ENCODE measurements around the gene POU6F2.
"Not testable (repeated sequence)": the region's sequence is repeated elsewhere in the genome, so short reads cannot be mapped to it uniquely, and the experiment has no call there.

Gene POU6F2

DNA sequence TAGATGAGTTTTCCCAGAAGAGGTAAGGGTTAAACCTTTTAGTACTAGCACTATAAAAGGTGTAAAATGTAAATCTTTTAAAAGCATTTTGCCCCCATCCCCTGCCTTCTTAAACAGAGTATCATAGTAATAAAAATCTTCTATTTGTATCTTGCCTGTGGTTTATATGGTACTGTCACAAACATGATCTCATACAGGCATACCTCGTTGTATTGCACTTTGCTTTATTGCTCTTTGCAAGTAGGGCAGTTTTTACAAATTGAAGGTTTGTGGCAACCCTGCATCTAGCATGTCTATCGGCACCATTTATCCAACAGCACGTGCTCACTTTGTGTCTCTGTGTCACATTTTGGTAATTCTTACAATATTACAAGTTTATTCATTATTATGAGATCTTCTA is 389.7 kb downstream of the POU6F2 start:
- no peak for DNase-seq

- no peak for DNase-seq
Measured at GRCh38 chr7:39367943-39368342, 390.2 kb downstream of the POU6F2 start.

DNA sequence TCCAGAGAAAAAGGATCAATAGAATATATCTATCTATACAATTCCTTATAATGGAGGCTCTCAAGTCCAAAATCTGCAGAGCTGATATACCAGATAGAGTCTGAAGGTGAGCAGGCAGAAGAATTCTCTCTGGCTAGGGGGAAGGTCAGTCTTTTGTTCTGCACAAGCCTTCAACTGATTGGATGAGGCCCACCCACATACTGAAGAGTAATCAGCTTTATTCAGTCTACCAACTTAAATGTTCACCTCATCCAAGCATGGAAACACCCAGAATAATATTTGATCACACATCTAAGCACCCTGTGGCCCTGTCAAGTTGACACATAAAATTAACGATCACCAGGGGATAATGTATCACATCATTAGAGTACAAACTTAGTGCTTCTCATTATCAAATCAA is 394.7 kb downstream of the POU6F2 start:
- no peak for DNase-seq

DNA sequence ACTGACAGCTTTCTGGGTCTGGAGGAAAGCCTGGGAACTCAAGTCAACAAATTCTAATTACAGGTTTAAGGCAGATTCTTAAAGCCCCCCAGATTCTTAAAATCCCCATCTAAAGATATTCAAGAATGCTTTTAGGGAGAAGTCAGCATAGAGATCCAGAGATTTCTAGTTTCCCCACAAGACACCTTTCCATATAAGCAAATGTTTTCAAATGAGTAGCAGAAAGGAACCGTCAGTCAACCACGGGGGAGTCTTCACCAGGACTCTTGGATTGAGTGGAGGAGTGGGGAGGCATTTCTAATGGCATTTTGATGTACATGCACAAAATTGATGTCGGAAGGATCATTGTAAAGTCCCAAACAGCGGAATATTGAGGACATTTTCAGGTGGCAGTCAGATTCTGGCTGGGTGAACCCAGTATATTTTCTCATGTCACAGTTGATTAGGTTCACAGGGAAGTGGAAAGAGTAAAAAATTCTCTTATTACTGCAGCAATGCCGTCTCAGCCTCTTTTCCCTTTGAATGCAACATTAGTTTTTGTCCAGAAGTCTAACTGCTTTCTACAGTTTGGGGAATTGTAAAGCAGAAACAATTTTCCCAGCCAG is 396.8 kb downstream of the POU6F2 start:
- DNase-seq, result no peak

- DNase-seq, result no peak
Measured at GRCh38 chr7:39375047-39375873, 397.6 kb downstream of the POU6F2 start.

DNA sequence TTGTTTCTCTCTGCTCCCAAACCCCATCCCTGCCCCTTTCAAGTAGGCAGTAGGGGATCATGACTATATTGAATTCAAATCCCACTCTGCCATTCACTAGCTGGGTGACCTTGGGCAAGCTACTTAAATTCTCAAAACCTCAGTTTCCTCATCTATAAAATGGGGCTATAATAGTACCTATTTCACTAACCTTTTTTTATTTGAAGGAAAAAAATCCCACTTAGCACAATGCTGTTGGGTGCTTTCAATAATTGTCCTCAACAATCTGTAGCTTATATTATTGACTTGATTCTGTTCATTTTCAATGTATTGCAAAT is 398.1 kb downstream of the POU6F2 start:
- no peak for DNase-seq

DNA sequence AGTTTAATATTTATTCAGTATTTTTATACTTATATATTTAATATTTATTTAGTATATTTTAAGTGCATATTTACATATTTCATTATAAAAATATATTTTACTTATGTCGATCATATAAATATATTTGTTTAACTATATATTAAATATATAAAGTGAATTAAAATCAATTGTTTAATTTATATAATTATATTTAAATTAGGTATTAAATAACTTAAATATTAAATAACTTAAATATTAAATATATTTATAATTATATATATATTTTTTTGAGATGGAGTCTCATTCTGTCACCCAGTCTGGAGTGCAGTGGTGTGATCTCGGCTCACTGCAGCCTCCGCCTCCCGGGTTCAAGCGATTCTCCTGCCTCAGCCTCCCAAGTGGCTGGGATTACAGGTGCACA is 399.2 kb downstream of the POU6F2 start:
- not testable (repeated sequence) for DNase-seq

- DNase-seq, result no peak
Measured at GRCh38 chr7:39379416-39379815, 401.7 kb downstream of the POU6F2 start.

DNA sequence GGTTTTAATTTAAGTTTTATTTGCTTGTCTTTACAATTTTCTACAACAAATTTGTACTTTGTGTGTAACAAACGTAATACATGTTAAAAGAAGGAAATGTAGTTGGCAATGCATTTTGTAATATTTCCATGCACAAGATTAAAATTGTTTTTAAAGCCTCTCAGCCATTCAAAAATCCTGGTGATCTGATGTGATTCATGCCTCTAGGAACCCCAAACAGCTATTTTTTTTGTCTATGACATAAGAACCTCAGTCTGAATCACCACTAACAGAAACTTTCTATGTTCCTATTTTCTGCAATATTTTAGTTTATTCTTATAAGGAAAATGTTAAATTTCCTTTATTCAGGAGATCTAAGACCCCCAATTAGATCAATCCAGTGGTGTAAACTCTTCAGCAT is 405.4 kb downstream of the POU6F2 start:
- no peak for DNase-seq

- DNase-seq, result no peak
Measured at GRCh38 chr7:39384386-39384785, 406.7 kb downstream of the POU6F2 start.

DNA sequence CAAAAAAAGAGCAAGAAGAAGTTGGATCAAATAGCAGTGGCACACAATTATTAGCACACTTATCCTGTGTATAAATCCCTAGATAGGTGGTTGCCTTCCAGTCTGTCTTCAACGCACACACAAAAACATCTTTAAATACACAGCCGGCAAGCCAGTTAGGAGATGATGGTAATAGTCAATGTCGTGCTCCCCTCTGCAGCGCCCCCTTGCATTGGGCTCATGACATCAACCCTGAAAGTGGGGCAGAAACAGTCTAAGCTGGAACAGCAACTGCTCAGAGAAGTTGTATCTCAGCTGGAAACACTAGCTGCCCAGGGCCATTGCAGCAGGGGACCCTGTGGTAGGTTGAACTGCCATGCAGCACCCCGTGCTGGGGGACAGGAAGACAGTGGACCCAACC is 409.0 kb downstream of the POU6F2 start:
- DNase-seq, result no peak

DNA sequence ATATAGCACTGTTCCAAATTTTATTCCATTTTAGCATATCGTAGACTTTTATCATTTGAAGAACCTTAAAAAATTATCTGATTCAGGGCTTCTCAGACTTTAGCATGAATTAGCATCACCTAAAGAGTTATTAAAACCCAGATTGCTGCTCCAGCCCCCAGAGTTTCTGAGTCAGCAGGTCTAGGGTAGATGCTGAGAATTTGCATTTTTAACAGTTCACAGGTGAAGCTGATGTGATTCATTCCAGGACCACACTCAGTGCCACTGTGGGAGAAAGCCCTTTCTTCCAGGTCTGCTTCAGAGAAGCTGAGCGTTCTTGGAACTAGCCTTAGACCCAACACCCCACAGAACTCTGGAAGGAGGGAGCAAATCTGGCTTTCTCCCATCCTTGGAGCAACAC is 414.4 kb downstream of the POU6F2 start:
- DNase-seq, result no peak

DNA sequence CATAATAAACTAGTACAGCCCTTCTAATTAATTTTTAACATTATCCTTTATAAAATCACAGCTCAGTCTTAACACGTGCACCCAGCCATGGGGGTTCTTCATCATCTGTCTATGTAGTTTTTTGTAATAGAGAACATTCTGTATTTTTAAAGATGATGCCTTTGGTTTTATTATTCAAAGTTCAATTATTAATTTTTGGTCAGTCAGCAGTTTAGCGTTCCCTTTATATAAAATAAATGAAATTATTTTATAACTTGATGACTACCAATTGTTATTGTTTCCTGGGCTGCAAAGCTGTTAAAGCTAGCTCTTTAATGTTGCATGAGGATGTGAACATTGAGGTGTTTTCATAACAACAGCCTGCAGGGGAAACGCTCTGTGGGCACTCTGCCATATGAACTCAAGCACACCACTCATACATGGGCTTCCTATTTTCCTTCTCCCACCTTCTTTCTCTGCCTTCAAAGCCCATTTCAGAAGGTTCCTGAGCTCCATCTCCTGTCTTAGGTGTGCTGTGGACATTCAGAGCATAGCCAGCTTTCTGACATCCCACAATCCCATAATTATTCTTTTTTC is 416.5 kb downstream of the POU6F2 start:
- no peak for DNase-seq

DNA sequence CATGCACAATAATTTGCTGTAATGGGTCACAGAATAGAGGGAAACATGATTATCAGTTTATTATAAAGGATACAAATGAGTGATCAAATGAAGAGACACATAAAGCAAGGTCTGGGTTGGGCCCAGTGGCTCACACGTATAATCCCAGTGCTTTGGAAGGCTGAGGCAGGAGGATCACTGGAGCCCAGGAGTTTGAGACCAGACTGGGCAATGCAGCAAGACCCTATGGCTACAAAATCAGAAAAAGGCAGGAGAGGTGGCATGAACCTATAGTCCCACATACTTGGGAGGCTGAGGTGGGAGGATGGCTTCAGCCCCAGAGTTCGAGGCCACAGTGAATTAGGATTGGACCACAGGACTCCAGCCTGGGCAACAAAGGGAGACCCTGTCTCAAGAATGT is 421.7 kb downstream of the POU6F2 start:
- no peak for DNase-seq

- no peak for DNase-seq
Measured at GRCh38 chr7:39399986-39400385, 422.3 kb downstream of the POU6F2 start.

GRCh38 chr7:39400836-39401235 is 423.1 kb downstream of the POU6F2 start:
- DNase-seq, result no peak

GRCh38 chr7:39402034-39402433 is 424.3 kb downstream of the POU6F2 start:
- DNase-seq, result no peak

- DNase-seq, result no peak
Measured at GRCh38 chr7:39404907-39405306, 427.2 kb downstream of the POU6F2 start.

DNA sequence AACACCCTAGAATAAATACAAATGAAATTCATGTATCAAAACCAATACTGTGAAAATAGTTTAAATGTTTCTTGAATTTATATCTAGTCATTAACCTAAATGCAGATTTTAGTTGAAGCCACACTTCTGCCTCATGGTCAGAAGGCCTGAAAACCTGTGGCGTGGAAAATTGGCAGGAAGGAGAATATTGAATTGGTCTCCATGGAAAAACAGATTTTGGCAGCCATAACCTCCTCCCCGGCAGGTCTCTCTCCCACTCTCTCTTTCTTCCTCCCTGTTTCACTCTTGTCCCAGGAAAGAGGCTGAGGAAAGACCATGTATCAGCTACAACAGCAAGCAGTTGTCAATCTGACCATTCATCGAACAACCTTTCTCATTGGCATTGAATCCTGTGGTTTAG is 427.9 kb downstream of the POU6F2 start:
- DNase-seq, result no peak

GRCh38 chr7:39406467-39406866 is 428.8 kb downstream of the POU6F2 start:
- no peak for DNase-seq

DNA sequence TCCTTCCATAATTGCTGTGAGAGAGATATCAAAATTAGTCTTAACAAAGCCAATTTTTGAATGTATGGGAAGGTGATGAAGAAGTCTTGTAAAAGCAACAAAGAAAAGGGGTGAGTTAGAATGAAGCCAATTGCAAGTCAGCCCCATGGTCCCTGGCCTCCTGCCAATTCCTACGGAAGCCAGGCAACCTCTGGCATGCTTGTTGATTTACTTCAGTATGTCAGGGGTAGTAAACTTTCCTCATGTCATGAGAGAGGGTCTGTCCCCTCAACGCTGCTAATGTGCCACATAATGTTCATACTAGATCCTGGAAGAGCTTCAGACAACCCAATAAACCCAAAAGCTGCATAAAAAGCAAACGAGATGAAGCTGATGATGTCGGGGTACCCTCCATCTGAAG is 429.4 kb downstream of the POU6F2 start:
- DNase-seq, result no peak

DNA sequence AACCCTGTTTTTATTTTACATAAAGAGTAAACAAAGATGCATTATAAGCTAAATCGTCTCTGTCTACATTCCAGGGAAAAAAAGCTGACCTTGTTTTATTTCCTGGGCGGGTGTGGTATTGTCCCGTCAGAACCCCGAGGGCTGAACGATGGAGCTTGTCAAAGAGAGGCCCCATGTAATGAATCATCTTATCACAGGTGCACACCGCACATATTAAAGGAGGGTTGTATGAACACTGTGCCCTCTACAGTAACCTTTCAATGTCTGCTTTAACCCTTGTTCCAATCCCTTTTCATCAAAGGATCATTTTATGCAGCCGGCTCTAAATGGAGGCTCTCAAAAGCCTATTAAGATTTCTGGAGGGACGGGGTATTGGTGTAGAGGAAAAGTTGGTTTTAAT is 430.0 kb downstream of the POU6F2 start:
- no peak for DNase-seq

GRCh38 chr7:39408906-39409305 is 431.2 kb downstream of the POU6F2 start:
- no peak for DNase-seq

DNA sequence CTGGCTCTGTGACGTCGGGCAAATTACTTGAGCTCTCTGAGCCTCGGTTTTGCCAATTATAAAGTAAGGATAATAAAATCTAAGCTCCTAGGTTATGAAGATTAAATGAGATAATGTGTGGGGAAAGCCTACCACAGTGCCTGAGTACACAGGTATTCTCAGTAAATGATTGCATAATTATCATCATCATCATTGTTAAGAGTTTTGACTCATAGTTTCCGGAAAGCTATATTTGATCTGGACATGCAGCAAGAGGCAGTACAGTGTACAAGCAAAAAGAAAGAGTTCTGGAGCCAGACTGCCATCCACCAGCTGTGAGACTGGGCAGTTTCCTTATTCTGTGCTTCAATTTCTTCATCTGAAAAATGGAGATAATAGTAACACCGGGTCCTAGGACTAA is 432.9 kb downstream of the POU6F2 start:
- DNase-seq, result no peak

Data from stimulated activated CD4-positive, alpha-beta T cell treated with anti-CD3 and anti-CD28 coated beads, Interleukin-2, amount 100 ng/mL, for 48 hours (primary cell).